ENCODE results near the gene VPS72. TPM values are rescaled to one million over a fixed set of nuclear protein-coding genes. Genes with fewer than 3 reads are reported as not detected.
A peak's percentile ranks its signal among the peaks of the same experiment; 100 is the strongest.

VPS72 gene
- total and polyA plus RNA-seq, 9 of the 15 experiments (the other 6 are each of a cell fraction or from before 2014, with no cell fraction given), result 7.2 to 131 (median 75.7) TPM

GRCh38 chr1:151165738-151166504 is 24.1 kb downstream of the VPS72 start, which contains the start of the genes LYSMD1 and SCNM1 (continued):
- no peak for TF ChIP-seq ZNF347 (CRISPR knock-in tag; IDR thresholded peaks at IDR 0.05; ENCODE audit: low read depth)
- TF ChIP-seq XRCC5 (IDR thresholded peaks at IDR 0.05; ENCODE audit: low read depth, low read length), result peak; percentile 98
- no peak for TF ChIP-seq FIP1L1 (IDR thresholded peaks at IDR 0.05; ENCODE audit: low read depth, low read length, poor library complexity, severe bottlenecking)
- peak in 1 of 2 experiments; percentile 100; a peak in 2 of 4 replicates for TF ChIP-seq MCM7 (IDR thresholded peaks at IDR 0.05)
- TF ChIP-seq PTTG1 (tag; IDR thresholded peaks at IDR 0.05; ENCODE audit: low read depth), result 0 out of 2 replicates have a peak, but pooled peaks have one; percentile 7
- peak; percentile 57 for TF ChIP-seq MEIS2 (IDR thresholded peaks at IDR 0.05; ENCODE audit: partially characterized antibody)
- TF ChIP-seq ZNF699 (CRISPR knock-in tag; IDR thresholded peaks at IDR 0.05; ENCODE audit: insufficient replicate concordance), result no peak
- TF ChIP-seq TRIM24 (IDR thresholded peaks at IDR 0.05), result peak in 1 of 2 experiments; percentile 87; a peak in 2 of 4 replicates
- peak; percentile 92 for TF ChIP-seq ZNF766 (CRISPR knock-in tag; conservative IDR thresholded peaks at IDR 0.05)
- peak; percentile 84 for TF ChIP-seq ZBTB17 (CRISPR knock-in tag; IDR thresholded peaks at IDR 0.05)
- TF ChIP-seq RFX1 (IDR thresholded peaks at IDR 0.05), result peak; percentile 50; the same call in 1 of the 2 replicates
- no peak for TF ChIP-seq ZNF778 (CRISPR knock-in tag; IDR thresholded peaks at IDR 0.05)
- no peak for TF ChIP-seq MAFG (tag; conservative IDR thresholded peaks at IDR 0.05)
- TF ChIP-seq MAFF (IDR thresholded peaks at IDR 0.05; ENCODE audit: low read length), result no peak
- no peak for TF ChIP-seq E2F3 (CRISPR knock-in tag; IDR thresholded peaks at IDR 0.05)
- no peak for TF ChIP-seq SMARCE1 (IDR thresholded peaks at IDR 0.05)
- TF ChIP-seq ZNF76 (CRISPR knock-in tag; IDR thresholded peaks at IDR 0.05; ENCODE audit: borderline replicate concordance), result no peak
- no peak for TF ChIP-seq NBN (IDR thresholded peaks at IDR 0.05; ENCODE audit: low read depth)
- no peak for TF ChIP-seq IRF1 (CRISPR knock-in tag; IDR thresholded peaks at IDR 0.05; ENCODE audit: borderline replicate concordance)
- TF ChIP-seq E2F5 (CRISPR knock-in tag; IDR thresholded peaks at IDR 0.05), result no peak
- TF ChIP-seq NR2C2 (CRISPR knock-in tag; IDR thresholded peaks at IDR 0.05), result peak; percentile 93
- TF ChIP-seq NR2C2 (tag; IDR thresholded peaks at IDR 0.05), result peak; percentile 99
- no peak for TF ChIP-seq NFXL1 (CRISPR knock-in tag; IDR thresholded peaks at IDR 0.05)
- TF ChIP-seq MLX (CRISPR knock-in tag; conservative IDR thresholded peaks at IDR 0.05), result no peak

Data from K562 (cell line).